Endodermal cell (in vitro differentiated cells): Measurements from ENCODE around the gene NOS1. TPM values are rescaled to one million over a fixed set of nuclear protein-coding genes. Genes with fewer than 3 reads are reported as not detected.

Experiments used
- DNase-seq: peaks from one replicate; pipeline ENCODE4 v3.0.0-alpha.2; 2017
- H3K27ac ChIP-seq: 2 replicates; pipeline ENCODE4 v1.5.1; 2013; ENCODE audit warnings: mild to moderate bottlenecking, low read depth, low read length, moderate library complexity
- H3K27me3 ChIP-seq: 2 replicates; pipeline ENCODE4 v1.6.1; 2013; ENCODE audit warnings: mild to moderate bottlenecking, low read length, moderate library complexity; ENCODE audit not compliant: insufficient read depth, control insufficient read depth, poor library complexity, severe bottlenecking
- H3K36me3 ChIP-seq: 2 replicates; pipeline ENCODE4 v1.7.0; 2013; ENCODE audit warnings: mild to moderate bottlenecking, low read length, moderate library complexity; ENCODE audit not compliant: control insufficient read depth, insufficient read depth
- H3K4me1 ChIP-seq: one replicate; pipeline ENCODE4 v1.7.0; 2013; ENCODE audit warnings: low read length; ENCODE audit not compliant: control insufficient read depth, insufficient read depth
- H3K4me3 ChIP-seq: 2 replicates; pipeline ENCODE4 v1.5.1; 2013; ENCODE audit warnings: mild to moderate bottlenecking, low read length, moderate library complexity
- H3K9ac ChIP-seq: 2 replicates; pipeline ENCODE4 v1.6.1; 2013; ENCODE audit warnings: mild to moderate bottlenecking, low read length, moderate library complexity; ENCODE audit not compliant: poor library complexity, severe bottlenecking; ENCODE audit errors: extremely low read depth
- H3K9me3 ChIP-seq: 2 replicates; pipeline ENCODE4 v1.6.1; 2013; ENCODE audit warnings: mild to moderate bottlenecking, low read length, moderate library complexity; ENCODE audit not compliant: control insufficient read depth
- H3K27ac Mint-ChIP-seq: 2 replicates; pipeline ENCODE4 v1.8.0; 2020; ENCODE audit warnings: mixed read lengths
- H3K27me3 Mint-ChIP-seq: 2 replicates; pipeline ENCODE4 v1.8.0; 2021; ENCODE audit warnings: mild to moderate bottlenecking, mixed read lengths; ENCODE audit not compliant: insufficient read depth
- H3K36me3 Mint-ChIP-seq: 2 replicates; pipeline ENCODE4 v1.8.0; 2020; ENCODE audit warnings: low read depth, mixed read lengths
- H3K4me1 Mint-ChIP-seq: 2 replicates; pipeline ENCODE4 v1.8.0; 2020; ENCODE audit warnings: mixed read lengths
- H3K4me3 Mint-ChIP-seq: 2 replicates; pipeline ENCODE4 v1.8.0; 2020; ENCODE audit warnings: mild to moderate bottlenecking, moderate library complexity, mixed read lengths
- H3K9me3 Mint-ChIP-seq: 2 replicates; pipeline ENCODE4 v1.8.0; 2020; ENCODE audit warnings: mild to moderate bottlenecking, mixed read lengths
- WGBS, 2 experiments: methylation state at CpG; one replicate each; pipeline versions ENCODE4 v1.1.5 to v1.1.7; 2013; ENCODE audit warnings: missing lambda C conversion rate in 2 of 2, mixed read lengths in 1 of 2; ENCODE audit not compliant: insufficient coverage in 1 of 2, insufficient read length in 1 of 2; 5-methylcytosine and 5-hydroxymethylcytosine counted together
- long read RNA-seq, 4 experiments: library from polyadenylated mRNA in 2 of 4; library from RNA in 1 of 4; library from capped mRNA in 1 of 4; stranded (forward) in 3 of 4; unstranded in 1 of 4; transcript quantifications; one replicate each; pipeline ENCODE4 v2.0.0, GENCODE V29; 2020 to 2021; ENCODE audit warnings: inconsistent platforms in 1 of 4
- polyA plus RNA-seq, 2 experiments: library from polyadenylated mRNA; stranded (reverse); fragments of 50-300 nt; gene quantifications; one replicate each; pipeline ENCODE4 v1.2.3, GENCODE V29; 2013
- total RNA-seq, 2 donors: library from RNA; stranded (reverse); fragmentation: NEBNext Ultra II Directional in 1 of 2; extraction: Animal tissue kit (Norgen Biotek cat#: 25700) in 1 of 2; gene quantifications; 2 replicates in 1 of 2; 3 replicates in 1 of 2; pipeline ENCODE4 v1.2.1, GENCODE V29; 2021
- TF ChIP-seq, protein P1 (sequence below): fragments of 200-600 bp; sonication (generic); conservative IDR thresholded peaks from 2 replicates; pipeline ENCODE4 v1.5.0; 2021; ENCODE audit warnings: antibody characterized with exemption, mild to moderate bottlenecking

NOS1 gene
- under 1 TPM; 0.33 to 0.88 TPM for total RNA-seq
- polyA plus RNA-seq (2013, experiment 1 of 2): 0.25 TPM
- 0.17 TPM for polyA plus RNA-seq (2013, experiment 2 of 2)
- long read RNA-seq, experiment 1: 0 reads
- long read RNA-seq, experiment 2, partial matches to known transcripts: 0 of 1 reads
- long read RNA-seq, experiment 2, other reads (novel, unspliced or antisense): 1 of 1 reads
- long read RNA-seq, experiment 3: 0 reads
- long read RNA-seq, experiment 4: 0 reads

DNA sequence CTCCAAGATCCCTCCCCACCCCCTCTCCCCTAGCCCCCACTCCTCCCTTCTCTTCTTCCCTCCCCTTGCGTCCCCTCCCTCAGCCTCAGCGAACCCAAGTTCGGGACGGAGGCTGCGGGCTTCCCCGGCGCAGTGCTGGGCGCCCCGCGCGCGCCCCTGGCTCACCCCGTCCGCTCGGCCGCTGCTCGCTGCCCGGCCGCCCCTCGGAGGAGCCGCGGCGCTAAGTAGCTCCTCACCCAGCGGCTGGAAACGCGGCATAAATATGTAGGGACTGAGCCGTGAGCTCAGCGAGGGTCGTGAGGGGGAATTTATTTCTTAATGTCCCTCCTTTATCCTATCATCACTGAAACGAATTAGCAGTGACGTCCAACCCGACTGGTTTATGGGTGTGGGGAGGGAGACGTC, at the start of gene NOS1:
TSS of gene NOS1 (minus strand) at position 280 of the 405 bp plus-strand sequence. CDS start 30,557 bp downstream, outside the sequence.
- Mint-ChIP-seq H3K27ac (no peak within 1 kb of the TSS), H3K4me1 (peaks cover 2% of the 10 kb centered on the region), H3K9me3 (no peaks in the 10 kb centered on the region), H3K4me3 (peak within 1 kb of the TSS; percentile 69), H3K36me3 (no peaks in the 10 kb centered on the region), H3K27me3 (peaks cover 88% of the 10 kb centered on the region)
- 0 to 2% methylated on average over 5 to 27 of the region's 33 CpGs for WGBS, 2 experiments
- Histone ChIP-seq H3K36me3 (no peaks in the 10 kb centered on the region), H3K9ac (no peak within 1 kb of the TSS), H3K4me3 (peak within 1 kb of the TSS; percentile 81), H3K27ac (no peak within 1 kb of the TSS), H3K4me1 (no peaks in the 10 kb centered on the region), H3K27me3 (peaks cover 94% of the 10 kb centered on the region), H3K9me3 (no peaks in the 10 kb centered on the region)
- TF ChIP-seq, protein P1, sequence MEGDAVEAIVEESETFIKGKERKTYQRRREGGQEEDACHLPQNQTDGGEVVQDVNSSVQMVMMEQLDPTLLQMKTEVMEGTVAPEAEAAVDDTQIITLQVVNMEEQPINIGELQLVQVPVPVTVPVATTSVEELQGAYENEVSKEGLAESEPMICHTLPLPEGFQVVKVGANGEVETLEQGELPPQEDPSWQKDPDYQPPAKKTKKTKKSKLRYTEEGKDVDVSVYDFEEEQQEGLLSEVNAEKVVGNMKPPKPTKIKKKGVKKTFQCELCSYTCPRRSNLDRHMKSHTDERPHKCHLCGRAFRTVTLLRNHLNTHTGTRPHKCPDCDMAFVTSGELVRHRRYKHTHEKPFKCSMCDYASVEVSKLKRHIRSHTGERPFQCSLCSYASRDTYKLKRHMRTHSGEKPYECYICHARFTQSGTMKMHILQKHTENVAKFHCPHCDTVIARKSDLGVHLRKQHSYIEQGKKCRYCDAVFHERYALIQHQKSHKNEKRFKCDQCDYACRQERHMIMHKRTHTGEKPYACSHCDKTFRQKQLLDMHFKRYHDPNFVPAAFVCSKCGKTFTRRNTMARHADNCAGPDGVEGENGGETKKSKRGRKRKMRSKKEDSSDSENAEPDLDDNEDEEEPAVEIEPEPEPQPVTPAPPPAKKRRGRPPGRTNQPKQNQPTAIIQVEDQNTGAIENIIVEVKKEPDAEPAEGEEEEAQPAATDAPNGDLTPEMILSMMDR: no peak
- DNase-seq: peak; percentile 79

DNA sequence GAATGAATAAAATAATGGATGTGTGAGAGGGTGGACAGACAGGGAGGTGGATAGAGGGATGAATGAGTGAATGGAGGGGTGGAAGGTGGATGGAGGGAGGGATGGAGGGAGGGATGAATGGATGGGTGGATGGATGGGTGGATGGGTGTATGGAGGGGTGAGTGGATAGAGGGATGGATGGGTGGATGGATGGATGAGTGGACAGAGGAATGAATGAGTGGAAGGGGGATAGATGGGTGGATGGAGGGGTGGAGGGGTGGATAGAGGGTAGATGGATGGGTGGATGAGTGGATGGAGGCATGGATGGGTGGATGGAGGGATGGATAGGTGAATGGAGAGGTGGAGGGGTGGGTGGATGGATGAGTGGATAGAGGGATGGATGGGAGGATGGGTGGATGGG, 47.9 kb upstream of the NOS1 start:
- Mint-ChIP-seq H3K4me3 (no peak overlapping the region), H3K27ac (no peak overlapping the region), H3K27me3 (peaks cover 5% of the 10 kb centered on the region), H3K36me3 (no peaks in the 10 kb centered on the region), H3K9me3 (no peaks in the 10 kb centered on the region), H3K4me1 (peaks cover 8% of the 10 kb centered on the region)
- Histone ChIP-seq H3K4me1 (no peaks in the 10 kb centered on the region), H3K9ac (no peak overlapping the region), H3K9me3 (no peaks in the 10 kb centered on the region), H3K27ac (no peak overlapping the region), H3K4me3 (no peak overlapping the region), H3K36me3 (no peaks in the 10 kb centered on the region), H3K27me3 (no peaks in the 10 kb centered on the region)
- DNase-seq: no peak
- TF ChIP-seq, protein P1: no peak

DNA sequence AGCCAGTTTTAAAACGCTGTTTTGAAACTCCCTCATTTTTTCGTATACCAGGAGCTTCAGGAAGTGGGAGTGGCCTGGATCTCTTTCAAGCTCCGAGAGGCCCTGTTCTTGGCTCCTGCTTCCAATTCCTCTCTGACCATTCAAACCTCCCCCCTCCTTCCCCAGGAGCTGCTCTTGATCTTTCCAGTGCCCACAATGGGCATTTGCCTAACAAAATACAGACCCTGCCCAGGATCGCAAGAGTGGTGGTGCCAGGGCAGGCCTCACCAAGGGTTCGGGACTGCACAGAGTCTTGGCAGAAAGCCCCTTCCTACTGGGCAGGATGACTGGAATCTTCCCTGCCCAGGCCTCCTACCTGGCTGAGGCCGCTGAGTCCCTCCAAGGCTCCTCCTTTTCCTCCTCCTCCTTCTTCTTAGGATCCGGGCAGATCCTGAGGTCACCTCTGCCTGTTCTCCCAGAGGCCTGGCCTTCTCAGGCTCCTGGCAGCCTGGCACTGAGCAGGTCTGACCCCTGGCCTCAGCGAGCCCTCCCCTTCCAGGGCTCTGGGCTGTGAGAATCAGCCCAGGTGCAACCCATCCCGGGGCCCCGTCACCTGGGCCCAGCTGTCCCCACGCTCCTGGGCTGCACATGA, 46.9 kb upstream of the NOS1 start:
- H3K9ac ChIP-seq: no peak overlapping the region
- Mint-ChIP-seq H3K4me1 (peaks cover 8% of the 10 kb centered on the region), H3K27me3 (peaks cover 6% of the 10 kb centered on the region), H3K36me3 (no peaks in the 10 kb centered on the region), H3K27ac (peak overlapping the region; percentile 50), H3K9me3 (peaks cover 4% of the 10 kb centered on the region), H3K4me3 (no peak overlapping the region)
- H3K4me3 ChIP-seq: no peak overlapping the region
- H3K27me3 ChIP-seq: no peaks in the 10 kb centered on the region
- 71 to 78% methylated on average over 11 of the region's 11 CpGs for WGBS, 2 experiments
- TF ChIP-seq, protein P1: no peak
- DNase-seq: peak; percentile 79
- no peaks in the 10 kb centered on the region for H3K9me3 ChIP-seq
- no peak overlapping the region for H3K27ac ChIP-seq
- no peaks in the 10 kb centered on the region for H3K36me3 ChIP-seq
- H3K4me1 ChIP-seq: no peaks in the 10 kb centered on the region
